ENCODE results near the gene HTR1D. TPM values are rescaled to one million over a fixed set of nuclear protein-coding genes. Genes with fewer than 3 reads are reported as not detected.

The HTR1D gene
- total RNA-seq, 1 donor from 2014 or later: 0.19 TPM

DNA sequence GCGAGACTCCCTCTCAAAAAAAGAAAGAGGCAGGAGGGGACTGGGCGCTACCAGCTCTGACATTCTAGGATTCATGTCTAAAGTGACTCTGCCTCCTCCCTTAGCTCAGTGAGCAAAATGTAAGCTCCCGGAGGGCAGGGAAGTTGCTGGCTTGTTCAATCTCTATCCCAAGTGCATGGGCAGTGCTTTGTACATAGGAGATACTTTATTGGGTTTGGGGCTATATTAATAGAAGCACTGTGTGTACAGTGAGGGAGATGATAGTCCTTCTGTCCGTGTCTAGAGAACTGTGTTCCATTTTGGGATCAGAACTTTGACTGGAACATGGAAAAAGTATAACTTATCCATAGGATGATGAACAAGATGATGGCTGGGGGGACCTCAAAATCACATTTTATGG lies 31.9 kb downstream of the HTR1D start:
- no peak for DNase-seq (ENCODE audit: low read depth)

DNA sequence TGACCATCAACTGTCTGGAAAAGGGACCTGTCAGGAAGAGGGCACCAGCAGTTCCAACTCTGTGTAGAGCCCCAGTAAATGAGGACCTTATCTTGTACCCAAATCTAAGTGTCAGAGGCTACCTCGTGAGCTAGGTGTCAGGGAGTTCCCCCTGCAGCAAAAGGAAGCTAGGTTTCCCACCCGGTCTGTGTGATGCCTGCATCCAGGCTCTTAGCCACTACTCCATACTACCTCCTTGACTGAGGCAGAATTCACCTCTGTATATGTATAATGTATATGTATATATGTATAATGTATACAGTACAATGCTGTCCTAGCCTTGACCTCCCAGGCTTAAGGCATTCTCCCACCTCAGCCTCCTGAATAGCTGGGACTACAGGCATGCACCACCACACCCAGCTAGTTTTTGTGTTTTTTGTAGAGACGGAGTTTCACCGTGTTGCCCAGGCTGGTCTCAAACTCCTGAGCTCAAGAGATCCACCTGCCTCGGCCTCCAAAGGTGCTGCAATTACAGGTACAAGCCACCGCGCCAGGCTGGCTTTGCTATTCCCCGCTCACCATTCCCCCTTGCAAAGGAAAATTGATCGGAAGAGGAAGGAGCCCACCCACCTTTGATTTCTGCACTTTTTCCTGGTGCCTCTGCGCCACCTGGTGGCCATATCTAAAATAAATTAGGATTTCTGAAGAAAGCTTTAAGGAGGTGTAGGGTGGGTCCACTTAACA lies 32.9 kb downstream of the HTR1D start:
- DNase-seq (ENCODE audit: low read depth): peak; percentile 60

- no peak for DNase-seq (ENCODE audit: low read depth)
These were observed 37.4 kb downstream of the HTR1D start for GRCh38 chr1:23179862-23180261.

DNA sequence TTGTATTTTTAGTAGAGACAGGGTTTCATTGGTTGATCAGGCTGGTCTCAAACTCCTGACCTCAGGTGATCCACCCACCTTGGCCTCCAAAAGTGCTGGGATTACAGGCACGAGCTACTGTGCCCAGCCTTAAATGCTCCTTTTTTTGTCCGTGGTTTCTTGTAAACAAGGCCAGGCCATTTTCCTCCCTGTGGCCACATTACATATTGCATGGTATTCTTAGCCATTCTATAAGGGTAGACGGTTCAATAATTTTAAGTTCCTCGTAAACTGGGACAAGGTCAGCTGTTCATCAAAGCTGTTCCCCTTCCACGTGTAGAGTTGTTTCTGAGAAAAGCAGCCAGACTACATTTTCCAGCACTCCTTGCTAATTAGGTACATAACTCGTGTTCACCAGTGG lies 38.4 kb downstream of the HTR1D start:
- no peak for DNase-seq (ENCODE audit: low read depth)

GRCh38 chr1:23178414-23178813 lies 38.9 kb downstream of the HTR1D start:
- DNase-seq (ENCODE audit: low read depth): no peak

GRCh38 chr1:23177438-23178380 lies 39.6 kb downstream of the HTR1D start:
- DNase-seq (ENCODE audit: low read depth): peak; percentile 76

DNA sequence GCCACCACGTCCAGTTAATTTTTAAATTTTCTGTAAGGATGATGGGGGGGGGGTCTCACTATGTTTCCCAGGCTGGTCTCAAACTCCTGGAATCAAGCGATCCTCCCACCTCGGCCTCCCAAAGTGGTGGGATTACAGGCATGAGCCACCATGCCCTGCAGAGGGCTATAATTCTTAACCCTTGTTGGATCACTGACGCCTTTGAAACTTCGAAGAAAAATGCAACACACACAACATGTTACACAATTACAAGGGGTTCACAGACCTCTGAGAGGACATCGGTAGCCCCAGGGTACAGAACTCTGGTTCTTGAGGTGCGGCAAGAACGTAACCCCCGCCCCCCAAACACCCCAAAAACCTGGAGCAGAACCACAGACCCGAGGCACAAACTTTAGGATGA lies 40.3 kb downstream of the HTR1D start:
- DNase-seq (ENCODE audit: low read depth): no peak

DNA sequence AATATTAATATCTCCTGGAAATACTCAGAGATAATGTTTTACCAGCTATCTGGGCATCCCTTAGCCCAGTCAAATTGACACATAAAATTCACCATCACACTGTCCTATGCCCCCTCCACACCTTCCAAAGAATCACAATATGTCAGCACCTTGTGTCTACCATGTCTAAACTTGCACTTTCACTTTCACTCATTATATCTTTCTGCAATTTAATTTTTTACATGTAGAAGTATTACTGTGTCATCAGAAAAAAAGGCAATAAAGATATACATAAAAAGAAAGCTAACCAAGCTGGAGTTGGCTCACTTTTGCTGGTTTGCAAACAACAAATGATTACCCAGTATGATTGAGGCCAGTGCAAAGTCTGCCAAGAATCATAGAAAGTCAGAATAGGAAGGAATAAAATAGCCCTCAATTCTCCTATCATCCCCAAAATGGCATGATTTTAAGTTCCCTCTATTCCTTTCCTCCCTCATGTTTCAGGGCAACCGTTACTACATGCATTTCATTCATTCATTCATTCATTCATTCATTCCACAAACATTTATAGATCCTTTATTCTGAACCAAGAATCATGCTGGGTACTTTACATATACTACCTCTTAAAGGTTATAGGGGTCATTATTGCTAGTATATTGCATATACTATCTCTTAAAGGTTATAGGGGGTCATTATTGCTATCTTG lies 42.7 kb downstream of the HTR1D start:
- no peak for DNase-seq (ENCODE audit: low read depth)

DNA sequence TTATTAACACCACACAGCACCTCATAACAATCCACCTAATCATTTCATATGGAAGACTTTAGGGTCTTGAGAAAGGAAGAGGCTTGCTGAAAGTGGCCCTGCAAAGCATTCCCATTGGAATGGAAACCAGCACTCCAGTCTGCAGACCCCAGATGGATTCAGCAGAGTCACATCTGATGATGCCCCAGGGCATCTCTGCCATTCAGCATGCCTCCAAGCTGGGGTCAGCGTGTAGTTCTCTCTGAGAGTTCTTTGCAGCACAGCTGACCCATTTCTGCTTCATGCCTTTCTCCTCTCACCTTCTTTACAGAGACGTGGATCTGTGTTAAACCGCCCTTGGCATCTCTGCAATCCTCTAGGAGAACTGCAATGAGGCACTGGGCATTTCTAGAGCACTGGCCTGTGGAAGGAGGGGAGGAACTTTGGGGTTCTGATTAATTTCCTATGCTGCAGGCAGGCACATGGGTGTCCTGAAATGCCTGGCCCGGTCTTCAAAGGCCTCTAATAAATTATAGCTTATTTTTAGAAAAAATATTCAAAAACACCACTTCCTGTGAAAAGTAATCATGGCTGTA lies 46.0 kb downstream of the HTR1D start:
- no peak for DNase-seq (ENCODE audit: low read depth)

DNA sequence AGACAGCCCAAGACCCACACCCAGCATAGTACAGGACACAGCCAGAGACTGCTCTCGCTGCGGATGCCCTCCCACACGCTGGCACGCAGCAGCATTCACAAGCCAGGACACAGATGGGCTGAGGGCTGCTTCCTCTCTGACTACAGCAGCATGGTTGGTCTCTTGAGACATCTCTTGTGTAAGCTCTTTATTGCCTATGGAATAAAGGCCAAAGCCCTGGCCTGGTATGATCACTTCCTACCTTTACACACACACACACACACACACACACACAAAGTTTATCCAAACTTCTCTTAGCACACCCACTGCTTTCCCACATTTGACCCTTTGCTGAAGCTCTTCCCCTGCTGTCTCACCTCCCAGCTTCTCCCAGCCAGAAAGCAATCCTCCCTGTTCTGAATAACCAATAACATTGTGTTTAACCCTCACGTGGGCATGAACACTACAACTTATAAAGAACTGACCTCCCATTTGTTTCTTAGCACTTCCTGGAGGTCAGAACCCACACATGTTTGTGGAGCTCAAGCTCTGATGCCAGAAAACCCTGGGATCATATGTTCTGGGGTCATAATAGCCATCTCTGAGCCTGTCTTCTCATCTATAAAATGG lies 47.5 kb downstream of the HTR1D start:
- peak; percentile 74 for DNase-seq (ENCODE audit: low read depth)

GRCh38 chr1:23169195-23169575 lies 48.1 kb downstream of the HTR1D start:
- no peak for DNase-seq (ENCODE audit: low read depth)

- DNase-seq (ENCODE audit: low read depth): peak; percentile 87
These were observed 48.7 kb downstream of the HTR1D start, which contains the start of gene LUZP1 for GRCh38 chr1:23168445-23169194. TSS of gene LUZP1 (minus strand) at chr1:23168856.

- no peak for DNase-seq (ENCODE audit: low read depth)
These were observed 49.2 kb downstream of the HTR1D start for GRCh38 chr1:23168079-23168444.

DNA sequence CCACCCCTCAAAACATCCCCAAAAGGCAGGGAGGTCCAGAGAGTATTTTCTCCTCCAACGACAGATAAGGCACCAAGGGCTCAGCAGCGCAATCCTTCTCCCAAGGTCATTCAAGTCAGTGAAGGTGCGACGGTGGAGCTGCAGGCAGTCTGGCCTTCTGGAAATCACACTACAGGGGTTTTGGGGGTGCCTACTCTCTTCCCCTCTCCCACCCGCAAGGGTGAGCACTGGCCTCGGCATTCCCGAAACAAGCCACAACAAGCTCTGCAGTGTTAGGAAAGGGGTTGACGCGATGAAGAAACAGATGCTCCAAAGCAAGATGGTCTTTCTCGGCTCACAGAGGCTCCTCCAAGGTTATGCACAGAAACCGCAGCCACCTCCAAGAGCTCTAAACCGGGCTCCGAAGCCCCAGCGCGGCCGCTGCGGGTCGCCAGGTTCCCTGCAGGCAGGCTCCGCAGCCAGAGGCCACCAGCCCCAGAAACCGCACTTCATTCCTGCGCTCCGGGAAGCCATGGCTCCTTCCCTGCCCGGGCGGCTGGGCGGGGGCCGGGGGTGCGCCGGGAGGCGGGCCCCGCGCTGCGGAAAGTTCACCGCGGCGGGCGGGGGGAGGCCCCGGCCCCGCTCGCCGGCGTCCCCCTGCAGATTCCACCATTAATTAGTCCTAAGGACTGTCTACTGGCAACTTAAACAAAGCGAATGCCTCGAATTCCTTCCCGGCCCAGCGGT lies 49.8 kb downstream of the HTR1D start:
- DNase-seq (ENCODE audit: low read depth): peak; percentile 83

DNA sequence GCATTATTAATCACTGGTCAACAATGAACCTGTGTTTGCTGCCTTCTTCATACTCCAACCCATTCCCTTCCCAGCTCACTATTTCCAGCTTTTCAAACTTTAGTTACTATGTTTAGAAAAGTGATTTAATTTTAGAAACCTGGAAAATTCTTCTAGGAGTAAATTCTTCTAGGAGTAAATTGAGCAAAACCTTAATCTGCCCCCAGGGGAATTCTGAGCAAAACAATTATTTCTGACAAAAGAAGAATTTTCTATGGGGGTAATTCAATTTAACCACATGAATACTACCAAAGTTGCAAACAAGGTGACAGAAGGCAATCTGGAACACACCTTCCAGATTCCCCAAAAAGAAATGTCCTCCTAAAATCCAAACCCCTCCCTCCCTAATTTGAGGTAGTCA lies 50.4 kb downstream of the HTR1D start:
- DNase-seq (ENCODE audit: low read depth): no peak

DNA sequence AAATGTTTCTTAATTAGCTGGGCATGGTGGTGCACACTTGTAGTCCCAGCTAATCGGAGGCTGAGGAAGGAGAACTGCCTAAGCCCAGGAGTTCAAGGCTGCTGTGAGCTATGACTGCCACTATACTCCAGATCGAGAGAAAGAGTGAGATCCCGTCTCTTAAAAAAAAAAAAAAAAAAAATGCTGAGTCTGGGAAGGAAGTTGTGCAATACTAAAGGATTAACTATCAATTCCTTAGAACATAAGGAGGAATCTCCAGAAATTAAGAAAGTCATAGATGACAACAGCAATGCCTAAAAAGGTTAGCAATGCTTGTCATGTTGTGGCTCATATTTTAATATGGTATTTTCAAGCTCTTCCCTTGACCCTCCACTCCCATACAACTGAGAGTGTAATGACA lies 53.9 kb downstream of the HTR1D start:
- no peak for DNase-seq (ENCODE audit: low read depth)

DNA sequence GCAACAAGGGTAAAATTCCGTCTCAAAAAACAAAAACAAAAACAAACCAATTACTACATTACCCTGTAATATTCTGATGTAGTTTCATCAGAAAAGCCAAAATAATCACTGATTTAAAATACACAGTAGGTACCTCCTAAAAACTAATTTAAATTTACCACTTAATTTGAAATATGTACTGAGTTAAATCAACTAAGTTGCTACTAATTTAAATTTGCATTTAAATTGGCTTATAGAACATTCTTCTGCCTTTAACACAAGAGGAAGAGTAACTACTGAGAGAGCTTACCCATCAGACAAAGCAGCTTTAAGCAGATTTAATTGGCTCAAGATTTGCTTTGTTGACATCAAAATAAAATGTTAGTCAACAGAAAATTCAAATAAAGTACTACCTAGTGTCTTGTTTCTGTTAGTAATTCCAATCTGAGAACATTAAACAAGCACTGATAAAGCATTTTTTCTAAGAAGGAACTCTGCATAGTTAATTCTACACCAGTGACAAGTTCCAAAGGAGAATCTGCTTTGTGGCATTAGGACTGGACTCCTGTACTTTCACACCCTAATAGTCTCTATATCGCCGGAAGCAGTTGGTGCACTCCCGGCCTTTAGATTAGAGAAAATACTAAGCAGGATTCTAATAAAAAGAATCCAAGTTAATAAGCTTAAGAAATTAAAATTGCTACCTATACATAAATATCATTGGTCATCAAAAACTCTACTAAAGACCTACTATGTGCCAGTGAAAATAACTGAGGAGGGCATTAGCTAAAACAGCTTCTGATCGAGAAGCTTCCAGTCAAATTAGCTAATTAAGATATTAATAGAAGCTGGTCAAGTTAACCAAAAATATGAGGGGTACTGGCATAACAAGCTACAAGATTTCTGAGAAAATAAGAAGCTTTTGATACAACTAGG lies 57.1 kb downstream of the HTR1D start:
- DNase-seq (ENCODE audit: low read depth): no peak

DNA sequence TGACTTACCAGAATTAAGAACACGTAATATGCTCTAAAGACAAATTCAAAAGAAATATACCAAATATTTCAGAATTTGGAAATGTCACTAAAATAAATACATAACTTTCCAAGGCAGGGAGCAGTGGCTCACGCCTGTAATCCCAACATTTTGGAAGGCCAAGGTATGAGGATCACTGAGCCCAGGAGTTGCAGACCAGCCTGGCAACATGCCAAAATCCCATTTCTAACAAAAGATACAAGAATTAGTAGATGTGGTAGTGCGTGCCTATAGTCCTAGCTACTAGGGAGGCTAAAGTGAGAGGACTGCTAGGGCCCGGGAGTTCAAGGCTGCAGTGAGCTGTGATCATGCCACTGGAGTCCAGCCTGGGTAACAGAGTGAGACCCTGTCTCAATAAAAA lies 60.4 kb downstream of the HTR1D start:
- no peak for DNase-seq (ENCODE audit: low read depth)

Measured in myocyte (in vitro differentiated cells).